Left forelimb (tissue), 1 donor: ENCODE measurements around the gene RYR2.
"Not testable (repeated sequence)": the region's sequence is repeated elsewhere in the genome, so short reads cannot be mapped to it uniquely, and the experiment has no call there.

Experiments
- DNase-seq: peaks from one replicate; pipeline ENCODE4 v3.0.0-alpha.2; 2018; ENCODE audit warnings: low spot score

Gene RYR2

DNA sequence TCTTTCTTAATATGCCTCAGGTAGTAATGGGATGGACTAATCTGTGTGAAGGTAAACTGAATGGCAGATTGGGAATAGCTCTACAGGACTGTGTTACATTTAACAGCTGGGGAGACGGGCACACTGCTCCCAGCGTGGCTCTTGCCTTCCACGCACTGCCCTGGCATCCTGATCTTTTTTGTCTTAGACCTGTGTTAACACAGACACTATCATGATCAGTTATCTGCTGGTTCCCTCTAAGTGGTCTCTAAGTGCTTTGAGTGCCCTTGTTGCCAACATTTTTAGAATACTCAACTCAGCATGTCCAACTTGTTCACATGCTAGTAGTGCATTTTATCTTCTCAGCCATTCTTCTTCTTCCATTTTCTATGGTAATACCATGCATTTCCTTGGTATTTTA is 208.1 kb downstream of the RYR2 start:
- no peak for DNase-seq

DNA sequence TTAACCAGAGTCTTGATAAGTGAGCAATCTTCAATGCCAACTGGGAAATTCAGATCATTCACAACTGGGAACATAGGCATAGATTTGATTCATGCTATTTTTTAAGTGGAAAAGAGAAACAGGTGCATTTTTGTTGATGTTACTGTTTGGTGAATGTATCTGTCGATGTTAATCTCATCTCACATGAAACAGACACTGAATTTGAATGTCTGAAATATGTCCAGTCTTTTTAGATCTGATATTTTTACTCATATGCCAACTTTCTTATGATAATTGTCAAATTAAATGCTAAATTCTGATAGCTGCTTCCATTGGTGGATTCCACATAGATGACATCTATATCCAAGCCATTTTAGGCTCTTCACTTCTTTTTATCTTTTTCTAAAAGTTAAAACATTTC is 213.1 kb downstream of the RYR2 start:
- DNase-seq, result no peak

DNA sequence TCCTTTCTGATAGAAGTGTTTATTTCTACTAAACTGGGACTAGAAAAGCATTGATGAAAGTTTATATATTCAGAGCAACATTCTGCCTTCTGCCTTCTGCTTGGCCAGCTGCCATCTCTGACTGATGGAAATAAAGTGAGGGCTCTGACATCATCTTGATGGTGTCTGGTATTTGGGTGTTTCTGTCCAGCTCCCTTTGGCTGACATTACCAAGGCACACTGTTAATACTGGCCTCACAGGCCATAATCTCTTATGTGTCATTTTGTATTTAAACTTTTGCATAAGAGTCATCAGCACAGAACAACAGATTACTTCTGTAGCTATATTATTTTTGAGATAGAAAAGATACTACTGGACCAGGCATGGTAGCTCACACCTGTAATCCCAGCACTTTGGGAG is 216.9 kb downstream of the RYR2 start:
- DNase-seq, result no peak

DNA sequence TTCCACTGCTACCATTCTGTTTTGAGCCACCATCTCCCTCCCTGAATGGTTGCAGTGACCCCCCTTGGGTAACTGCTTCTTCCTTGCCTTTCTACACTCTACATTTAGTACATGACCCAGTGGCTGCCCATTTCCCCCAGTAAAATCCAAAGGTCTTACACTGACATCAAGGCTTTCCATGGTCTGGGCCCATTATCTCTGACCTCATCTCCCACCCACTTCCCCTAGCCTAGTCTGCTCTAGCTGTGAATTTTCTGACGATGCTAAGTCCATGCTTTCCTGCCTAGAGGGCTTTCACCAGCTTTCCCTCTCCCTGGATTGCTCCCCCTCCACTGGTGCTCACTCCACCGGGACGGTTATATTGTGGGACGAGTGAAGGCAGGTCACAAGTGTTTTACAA is 219.2 kb downstream of the RYR2 start:
- DNase-seq, result no peak

DNA sequence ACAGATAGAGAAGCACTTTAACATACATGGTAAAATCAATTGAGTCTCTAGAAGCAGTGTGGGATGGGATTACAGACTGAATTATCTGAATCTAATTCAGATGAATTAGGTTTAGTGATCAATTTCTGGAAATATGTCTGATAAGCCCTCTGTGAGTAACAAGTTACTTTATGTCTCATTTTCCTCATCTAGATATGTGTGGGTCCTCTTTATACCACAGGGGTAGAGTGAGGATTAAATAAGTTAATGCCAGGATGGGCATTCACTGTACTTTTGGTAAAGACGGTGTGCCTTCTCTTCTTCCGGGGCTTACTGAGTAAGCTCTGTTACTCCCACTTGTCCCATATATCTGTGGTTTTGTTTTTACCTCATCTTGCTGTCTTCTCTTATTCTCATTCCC is 225.8 kb downstream of the RYR2 start:
- no peak for DNase-seq

DNA sequence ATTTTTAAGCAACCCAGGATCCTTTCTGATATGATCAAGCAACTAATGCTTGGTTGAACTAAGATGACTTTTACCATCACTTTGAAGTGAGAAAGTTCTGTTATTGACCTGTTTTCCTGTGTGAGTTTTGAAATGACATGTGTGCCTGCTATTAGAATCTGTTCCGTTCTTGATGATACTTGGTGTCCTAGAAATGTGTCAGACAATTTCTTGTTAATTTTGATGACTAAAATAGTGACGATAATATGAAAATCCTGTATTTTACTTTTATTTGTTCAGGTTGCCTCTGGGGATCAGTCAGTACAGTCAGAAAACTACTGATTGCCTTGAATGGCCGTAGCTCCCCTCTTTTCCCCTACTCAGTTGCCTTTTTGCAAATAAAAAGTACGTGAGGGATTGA is 228.0 kb downstream of the RYR2 start:
- DNase-seq, result no peak

DNA sequence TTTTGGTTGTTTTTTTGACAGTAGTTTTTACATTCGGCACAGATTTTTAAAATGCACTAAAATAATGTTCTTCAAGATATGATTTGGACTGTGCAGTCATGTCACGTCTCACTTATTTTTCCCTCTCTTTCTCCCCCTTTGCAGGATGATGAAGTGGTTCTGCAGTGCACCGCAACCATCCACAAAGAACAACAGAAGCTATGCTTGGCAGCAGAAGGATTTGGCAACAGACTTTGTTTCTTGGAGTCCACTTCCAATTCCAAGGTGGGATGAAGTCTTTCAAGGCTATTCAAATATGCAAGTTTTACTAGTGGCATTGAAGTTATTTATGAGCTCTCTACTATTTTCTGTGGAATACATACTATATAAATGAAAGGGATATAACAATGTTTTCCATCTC is 228.4 kb downstream of the RYR2 start:
- no peak for DNase-seq

DNA sequence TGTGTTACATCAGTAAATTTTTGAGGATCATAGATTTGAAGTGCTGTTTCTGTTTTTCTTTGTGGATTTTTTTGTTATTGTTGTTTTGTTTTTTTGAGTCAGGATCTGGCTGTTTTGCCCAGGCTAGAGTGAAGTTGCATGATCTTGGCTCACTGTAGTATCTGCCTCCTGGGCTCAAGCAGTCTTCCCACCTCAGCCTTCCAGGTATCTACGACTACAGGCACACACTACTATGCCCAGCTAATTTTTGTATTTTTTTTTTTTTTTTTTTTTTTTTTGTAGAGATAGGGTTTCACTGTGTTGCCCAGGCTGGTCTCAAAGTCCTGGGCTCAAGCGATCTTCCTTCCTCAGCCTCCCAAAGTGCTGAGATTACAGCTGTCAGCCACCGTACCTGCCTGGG is 236.0 kb downstream of the RYR2 start:
- not testable (repeated sequence) for DNase-seq

DNA sequence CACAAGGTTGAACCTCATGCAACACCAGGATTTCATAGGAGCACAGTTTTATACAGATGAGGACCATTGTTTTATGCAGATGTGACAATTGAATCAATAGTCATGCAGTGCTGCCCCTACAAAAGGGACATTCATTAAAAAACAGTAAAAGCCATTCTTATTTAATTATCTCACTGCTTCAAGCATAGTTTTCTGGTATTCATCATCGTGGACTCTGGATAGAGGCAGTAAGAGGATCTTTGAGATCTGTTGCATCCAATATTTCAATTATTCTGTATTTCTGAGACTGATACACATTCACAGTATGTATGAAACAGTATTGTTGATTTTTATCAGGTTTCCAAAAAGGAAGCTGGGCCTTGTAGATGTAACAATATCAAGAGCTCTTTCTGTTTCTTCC is 237.6 kb downstream of the RYR2 start:
- DNase-seq, result no peak

DNA sequence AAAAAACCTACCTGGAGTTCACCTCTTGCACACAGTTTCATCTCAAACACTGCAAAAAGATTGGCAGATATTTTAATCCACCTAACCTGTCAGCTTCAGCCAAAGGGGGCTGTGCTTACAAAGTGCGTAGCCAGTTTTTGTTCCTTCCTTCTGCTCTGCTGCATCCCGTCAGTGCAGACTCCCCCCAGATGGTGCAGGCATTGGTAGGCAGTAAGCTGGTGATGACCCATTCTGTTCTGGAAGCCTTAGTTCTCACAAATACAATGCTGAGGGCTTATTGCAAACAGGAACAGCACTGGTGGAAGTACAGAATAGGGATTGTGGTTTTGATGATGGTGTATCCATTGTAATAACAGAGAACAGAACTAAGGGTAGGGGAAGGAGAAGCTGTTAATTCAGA is 239.5 kb downstream of the RYR2 start:
- DNase-seq, result no peak

DNA sequence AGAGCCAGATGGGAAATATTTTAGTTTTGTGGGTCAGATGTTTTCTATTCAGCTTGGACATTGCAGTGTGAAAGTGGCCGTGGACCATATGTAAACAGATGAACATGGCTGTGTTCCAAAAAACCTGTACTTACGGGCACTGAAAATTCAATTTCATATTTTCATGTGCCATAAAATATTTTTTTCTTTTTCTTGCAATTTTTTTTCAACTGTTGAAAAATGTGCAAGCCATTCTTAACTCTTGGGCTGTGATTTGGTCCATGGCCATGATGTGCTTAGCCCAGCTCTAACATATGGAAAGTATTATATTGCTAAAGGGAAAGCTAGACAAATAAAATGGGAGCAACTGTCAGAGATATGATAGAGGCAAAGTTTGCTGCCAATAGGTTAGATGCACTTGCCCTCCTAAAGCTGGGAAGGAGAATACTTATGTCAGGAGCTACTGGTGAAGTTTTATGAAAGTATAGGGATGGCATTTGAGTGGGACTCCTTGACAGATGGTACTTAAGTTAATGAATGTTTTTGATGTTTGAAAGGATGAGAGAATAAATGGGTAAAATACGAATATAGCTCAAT is 240.3 kb downstream of the RYR2 start:
- no peak for DNase-seq

DNA sequence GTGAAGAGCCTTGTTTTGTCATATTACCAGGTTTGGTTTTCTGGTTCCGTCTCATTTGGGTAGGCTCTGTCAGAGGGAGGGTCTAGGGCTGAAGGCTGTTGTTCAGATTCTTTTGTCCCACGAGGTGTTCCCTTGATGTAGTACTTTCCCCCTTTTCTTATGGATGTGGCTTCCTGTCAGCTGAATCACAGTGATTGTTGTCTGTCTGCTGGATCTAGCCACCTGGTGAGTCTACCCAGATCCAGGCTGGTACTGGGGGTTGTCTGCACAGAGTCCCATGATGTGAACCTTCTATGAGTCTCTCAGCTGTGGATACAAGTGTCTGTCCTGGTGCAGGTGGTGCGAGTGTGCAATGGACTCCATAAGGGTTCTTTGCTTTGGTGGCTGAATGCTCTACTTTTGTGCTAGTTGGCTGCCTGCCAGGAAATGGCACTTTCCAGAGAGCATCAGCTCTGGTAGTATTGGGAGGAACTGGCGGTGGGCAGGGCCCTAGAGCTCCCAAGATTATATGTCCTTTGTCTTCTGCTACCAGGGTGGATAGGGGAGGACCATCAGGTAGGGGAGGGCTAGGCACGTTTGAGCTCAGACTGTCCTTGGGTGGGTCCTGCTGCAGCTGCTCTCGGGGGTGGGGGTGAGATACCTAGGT is 246.0 kb downstream of the RYR2 start:
- DNase-seq, result no peak

DNA sequence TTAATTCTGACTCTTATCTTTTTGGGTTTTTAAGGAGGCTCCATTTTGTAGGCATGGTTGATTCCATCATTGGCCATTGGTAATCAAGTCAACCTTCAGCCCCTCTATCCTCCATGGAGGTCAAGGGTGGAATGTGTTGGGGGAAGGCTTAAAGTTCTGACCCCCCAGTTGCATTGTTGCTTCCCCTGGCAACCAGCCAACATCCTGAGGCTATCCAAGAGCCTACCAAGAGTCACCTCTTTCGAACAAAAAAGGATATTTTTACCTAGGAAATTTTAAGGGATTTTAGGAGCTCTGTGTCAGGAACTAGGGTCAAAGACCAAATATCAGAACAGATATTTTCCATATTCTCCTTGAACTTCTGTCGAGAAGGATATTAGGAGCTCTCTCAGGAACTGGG is 251.8 kb downstream of the RYR2 start:
- DNase-seq, result no peak

DNA sequence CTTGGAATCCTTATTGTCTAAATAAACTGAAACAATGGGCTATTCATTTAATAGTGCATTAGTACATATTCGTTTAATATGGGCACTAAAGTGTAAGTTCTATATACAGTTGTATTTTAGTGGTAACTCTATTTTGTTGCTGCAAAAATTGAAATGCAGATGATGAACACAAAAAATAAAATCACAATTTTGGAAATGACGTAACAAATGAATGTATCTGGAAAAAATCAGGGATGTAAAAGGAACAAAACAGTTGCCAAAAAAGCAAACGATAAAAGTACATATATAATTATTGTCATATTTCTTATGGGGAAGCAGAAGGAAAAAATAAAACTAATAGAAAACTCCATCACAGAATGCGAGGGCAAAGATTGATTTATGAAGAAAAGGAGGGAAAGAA is 254.9 kb downstream of the RYR2 start:
- DNase-seq, result no peak

DNA sequence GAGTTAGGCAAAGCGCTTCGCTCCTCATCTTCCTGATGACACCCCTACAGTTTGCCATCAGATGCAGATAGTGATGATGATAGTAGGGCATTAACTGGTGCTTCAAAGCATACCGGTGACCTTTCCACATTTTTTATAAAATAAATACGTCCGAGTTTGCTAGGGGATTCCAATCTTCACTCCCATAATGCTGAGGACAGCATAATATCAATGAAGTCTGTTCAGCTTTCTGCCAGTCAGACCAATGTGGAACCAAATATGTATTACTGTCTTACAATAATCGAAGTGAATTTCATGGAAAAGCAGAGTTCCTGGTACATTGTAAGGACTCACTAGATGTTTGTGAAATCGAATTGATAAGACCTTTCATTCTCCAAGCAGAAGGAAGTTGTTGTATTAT is 258.7 kb downstream of the RYR2 start:
- no peak for DNase-seq

DNA sequence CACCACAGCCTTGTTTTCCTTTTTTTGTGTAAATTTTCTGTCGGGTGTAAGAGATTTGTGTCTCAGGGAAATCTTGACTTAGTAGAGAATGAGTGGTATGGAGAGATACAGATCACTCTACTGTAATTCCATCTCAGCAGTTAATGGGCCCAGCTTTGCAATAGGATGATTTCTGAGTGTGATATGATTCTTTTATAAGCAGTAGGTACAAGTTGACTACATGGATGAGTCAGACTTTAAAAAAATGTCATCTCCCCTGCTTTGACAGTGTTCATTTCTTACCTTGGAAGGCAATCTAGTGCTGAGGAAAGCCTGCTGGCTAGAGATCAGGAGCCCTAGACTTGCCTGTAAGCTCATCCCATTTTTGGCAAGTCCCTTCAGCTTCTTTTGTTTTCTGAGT is 261.9 kb downstream of the RYR2 start:
- DNase-seq, result no peak

DNA sequence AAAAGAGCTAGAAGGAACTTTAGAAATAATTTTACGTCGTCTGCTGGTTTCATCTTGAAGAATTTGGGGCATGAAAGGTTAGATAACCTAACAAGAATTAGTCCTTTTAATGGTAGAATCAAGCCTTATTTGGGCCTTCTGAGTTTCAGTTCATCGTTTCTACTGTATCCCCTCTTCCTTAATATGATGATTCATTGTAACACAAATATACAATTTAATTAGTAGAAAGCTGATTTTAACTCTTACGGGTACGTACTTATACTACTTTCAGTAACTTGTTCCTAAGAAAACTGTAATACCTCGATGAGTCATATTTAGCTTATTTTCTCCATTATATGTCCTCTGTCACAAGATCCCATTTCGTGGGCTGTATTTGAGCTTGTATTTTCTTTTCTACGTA is 264.7 kb downstream of the RYR2 start:
- no peak for DNase-seq

DNA sequence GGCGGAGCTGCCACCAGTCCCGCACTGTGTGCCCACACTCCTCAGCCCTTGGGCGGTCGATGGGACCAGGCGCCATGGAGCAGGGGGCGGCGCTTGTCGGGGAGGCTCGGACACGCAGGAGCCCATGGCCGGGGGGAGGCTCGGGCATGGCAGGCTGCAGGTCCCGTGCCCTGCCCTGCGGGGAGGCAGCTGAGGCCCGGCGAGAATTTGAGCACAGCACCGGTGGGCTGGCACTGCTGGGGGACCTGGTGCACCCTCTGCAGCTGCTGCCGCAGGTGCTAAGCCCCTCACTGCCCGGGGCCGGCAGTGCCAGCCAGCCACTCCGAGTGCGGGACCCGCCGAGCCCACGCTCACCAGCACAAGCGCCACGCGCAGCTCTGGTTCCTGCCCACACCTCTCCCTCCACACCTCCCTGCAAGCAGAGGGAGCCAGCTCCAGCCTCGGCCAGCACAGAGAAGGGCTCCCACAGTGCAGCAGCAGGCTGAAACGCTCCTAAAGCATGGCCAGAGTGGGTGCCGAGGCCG is 267.7 kb downstream of the RYR2 start:
- no peak for DNase-seq

DNA sequence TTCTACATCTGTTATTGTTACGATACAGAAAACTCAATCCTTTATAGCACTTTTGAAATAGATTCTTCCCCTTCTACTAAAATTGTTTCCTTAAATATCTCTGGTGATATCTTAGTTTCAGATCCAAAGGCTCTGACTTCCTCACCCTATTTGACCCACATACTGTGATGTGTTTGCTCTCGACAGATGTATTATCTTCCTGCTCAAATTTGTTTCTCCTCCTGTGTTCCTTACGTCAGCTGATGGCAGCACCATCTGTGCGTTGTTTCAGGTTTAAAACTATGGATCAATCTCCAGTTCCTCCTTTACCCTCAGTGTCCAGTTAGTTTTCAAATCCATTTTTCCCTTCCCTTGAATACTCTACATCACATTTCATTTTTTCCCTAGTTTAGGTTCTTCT is 274.4 kb downstream of the RYR2 start:
- DNase-seq, result no peak

DNA sequence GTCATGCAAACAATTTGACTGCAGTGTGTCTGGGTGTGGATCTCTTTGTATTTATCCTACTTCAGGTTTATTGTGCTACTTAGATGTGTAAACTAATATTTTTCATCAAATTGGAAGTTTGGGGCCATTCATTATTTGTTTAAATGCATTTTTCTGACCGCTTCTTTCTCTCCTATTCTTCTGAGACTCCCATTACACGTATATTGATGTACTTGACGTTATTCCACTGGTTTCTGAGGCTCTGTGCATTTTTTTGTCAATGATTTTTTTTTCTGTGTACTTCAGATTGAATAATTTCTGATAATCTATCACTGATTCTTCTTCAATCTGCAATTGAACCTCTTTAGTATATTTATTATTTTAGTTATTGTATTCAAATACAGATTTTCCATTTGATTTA is 276.8 kb downstream of the RYR2 start:
- no peak for DNase-seq

DNA sequence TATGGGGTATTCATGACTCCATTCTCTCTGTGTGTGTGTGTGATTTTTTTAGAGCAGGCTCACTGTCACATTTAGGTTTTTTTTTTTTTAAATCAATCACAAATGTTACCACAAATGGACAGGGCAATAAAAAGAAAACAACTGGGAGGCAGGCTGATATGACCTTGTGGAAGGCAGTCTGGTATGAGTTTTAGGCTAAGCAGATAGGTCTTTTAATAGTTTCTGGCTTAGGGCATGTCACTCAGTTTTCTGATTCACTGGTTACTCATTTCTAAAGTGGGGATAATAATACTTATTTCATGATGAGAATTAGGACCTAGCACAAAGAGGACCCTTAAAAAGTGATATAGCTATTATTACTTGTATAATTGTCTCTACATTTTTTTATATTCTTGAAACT is 278.9 kb downstream of the RYR2 start:
- DNase-seq, result no peak

DNA sequence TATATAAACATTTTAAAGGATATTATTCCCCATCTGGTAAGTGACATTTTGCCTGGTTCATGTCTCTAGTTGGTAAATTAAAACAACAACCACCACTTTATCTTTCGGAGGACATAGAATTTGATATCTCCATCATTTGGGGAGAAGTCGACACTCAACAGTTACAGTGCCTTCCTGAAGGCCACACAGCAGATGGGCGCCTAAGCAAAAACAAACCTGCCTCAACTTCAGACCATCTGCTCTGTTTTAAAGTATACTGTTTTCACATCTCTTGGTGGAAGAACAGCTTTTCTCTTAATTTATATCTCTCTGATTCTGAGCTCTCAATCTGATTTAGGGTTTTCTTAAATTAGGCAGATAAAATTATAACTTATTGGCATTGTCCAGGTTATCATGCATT is 282.2 kb downstream of the RYR2 start:
- no peak for DNase-seq

DNA sequence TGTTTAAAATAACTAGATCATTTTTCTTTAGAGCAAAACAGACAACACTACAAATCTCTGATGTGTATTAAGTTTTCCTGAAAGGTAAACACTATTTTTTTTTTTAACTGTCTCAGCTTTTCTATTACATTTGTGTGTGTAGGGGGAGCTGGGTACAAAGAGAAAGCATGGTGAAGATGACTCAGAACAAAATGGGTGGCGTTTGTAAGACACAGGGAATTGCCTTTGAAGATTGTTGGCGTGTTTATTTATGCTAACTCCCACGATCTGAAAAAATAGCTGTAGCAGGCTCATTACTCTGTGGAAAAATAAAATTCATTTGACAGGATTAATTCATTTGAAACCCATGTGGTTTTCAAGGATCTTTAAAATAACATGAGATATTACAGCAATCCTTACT is 285.1 kb downstream of the RYR2 start:
- no peak for DNase-seq

DNA sequence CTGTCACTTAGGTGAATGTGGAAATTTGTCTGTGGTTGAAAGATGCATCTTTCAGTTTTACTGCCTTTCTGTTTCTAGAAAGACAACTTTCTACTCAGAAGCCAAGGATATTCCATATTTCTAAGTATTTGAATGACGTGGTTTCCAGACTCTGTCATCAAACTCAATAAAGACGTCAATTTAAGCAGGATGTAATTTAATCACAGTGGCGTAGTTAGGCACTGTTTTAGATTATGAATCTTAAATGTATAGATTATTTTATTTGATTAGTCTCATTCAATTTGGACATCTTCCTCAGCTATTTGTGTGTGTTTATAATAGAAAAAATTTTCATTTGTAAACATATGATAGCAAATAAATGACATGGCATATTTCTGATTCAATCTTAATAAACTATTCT is 298.9 kb downstream of the RYR2 start:
- DNase-seq, result no peak
